HG03280 (cell line): ENCODE results near the gene ZFP36L1.
A peak's percentile ranks its signal among the peaks of the same experiment; 100 is the strongest.

Source experiments
- ATAC-seq: cut with Tn5 transposase; IDR thresholded peaks from one replicate; pipeline ENCODE4 v1.9.1; 2021; ENCODE audit warnings: mild to moderate bottlenecking, moderate library complexity; ENCODE audit not compliant: unreplicated experiment

Gene ZFP36L1

GRCh38 chr14:68816183-68816942, 23.5 kb upstream of the ZFP36L1 start:
- ATAC-seq, result peak; percentile 60

GRCh38 chr14:68815298-68816182, 22.7 kb upstream of the ZFP36L1 start:
- no peak for ATAC-seq

- no peak for ATAC-seq
Observed at GRCh38 chr14:68814539-68815297, 21.9 kb upstream of the ZFP36L1 start.

- ATAC-seq, result no peak
Observed at GRCh38 chr14:68814238-68814538, 21.3 kb upstream of the ZFP36L1 start.

GRCh38 chr14:68813318-68813838, 20.5 kb upstream of the ZFP36L1 start:
- no peak for ATAC-seq

- no peak for ATAC-seq
Observed at GRCh38 chr14:68811171-68811570, 18.3 kb upstream of the ZFP36L1 start.

GRCh38 chr14:68810173-68811153, 17.6 kb upstream of the ZFP36L1 start:
- ATAC-seq, result no peak

- ATAC-seq, result no peak
Observed at GRCh38 chr14:68809524-68809923, 16.7 kb upstream of the ZFP36L1 start.

GRCh38 chr14:68808696-68809480, 16.0 kb upstream of the ZFP36L1 start:
- no peak for ATAC-seq

GRCh38 chr14:68807987-68808386, 15.1 kb upstream of the ZFP36L1 start:
- no peak for ATAC-seq

- no peak for ATAC-seq
Observed at GRCh38 chr14:68807148-68807600, 14.3 kb upstream of the ZFP36L1 start.

- no peak for ATAC-seq
Observed at GRCh38 chr14:68806526-68807147, 13.8 kb upstream of the ZFP36L1 start.

- ATAC-seq, result no peak
Observed at GRCh38 chr14:68805414-68805813, 12.5 kb upstream of the ZFP36L1 start.

GRCh38 chr14:68801631-68802030, 8.8 kb upstream of the ZFP36L1 start:
- ATAC-seq, result no peak

- no peak for ATAC-seq
Observed at GRCh38 chr14:68800953-68801352, 8.1 kb upstream of the ZFP36L1 start.

- no peak for ATAC-seq
Observed at GRCh38 chr14:68800390-68800789, 7.5 kb upstream of the ZFP36L1 start.

- ATAC-seq, result no peak
Observed at GRCh38 chr14:68798621-68799020, 5.8 kb upstream of the ZFP36L1 start.

GRCh38 chr14:68797121-68797670, 4.3 kb upstream of the ZFP36L1 start:
- no peak for ATAC-seq
